Neural progenitor cell (in vitro differentiated cells): ENCODE measurements around the gene BLCAP. TPM values are rescaled to one million over a fixed set of nuclear protein-coding genes. Genes with fewer than 3 reads are reported as not detected.

Experiments used
- DNase-seq: peaks from one replicate; pipeline ENCODE4 v3.0.0-alpha.2; 2016; ENCODE audit warnings: low spot score
- H2AFZ ChIP-seq: fragments of 200-600 bp; sonication (generic); replicated peaks from 2 replicates; pipeline ENCODE4 v1.6.1; 2016; ENCODE audit warnings: antibody characterized with exemption
- H3F3A ChIP-seq: fragments of 200-600 bp; sonication (generic); 2 replicates; pipeline ENCODE4 v1.6.1; 2016; ENCODE audit warnings: antibody characterized with exemption, low read depth
- H3K27ac ChIP-seq: fragments of 200-600 bp; sonication (generic); 2 replicates; pipeline ENCODE4 v1.5.1; 2016; ENCODE audit warnings: mild to moderate bottlenecking
- H3K27me3 ChIP-seq: fragments of 200-600 bp; sonication (generic); 2 replicates; pipeline ENCODE4 v1.6.1; 2016; ENCODE audit warnings: mild to moderate bottlenecking, moderate library complexity
- H3K36me3 ChIP-seq: fragments of 200-600 bp; sonication (generic); 2 replicates; pipeline ENCODE4 v1.5.1; 2016
- H3K4me1 ChIP-seq: fragments of 200-600 bp; sonication (generic); 2 replicates; pipeline ENCODE4 v1.6.1; 2016; ENCODE audit warnings: mixed run types
- H3K4me2 ChIP-seq: fragments of 200-600 bp; sonication (generic); 2 replicates; pipeline ENCODE4 v1.6.1; 2016
- H3K4me3 ChIP-seq: fragments of 200-600 bp; sonication (generic); 2 replicates; pipeline ENCODE4 v1.5.1; 2016
- H3K79me2 ChIP-seq: fragments of 200-600 bp; sonication (generic); 2 replicates; pipeline ENCODE4 v1.6.1; 2016; ENCODE audit warnings: low read depth
- H3K9ac ChIP-seq: fragments of 200-600 bp; sonication (generic); 2 replicates; pipeline ENCODE4 v1.6.1; 2016
- H3K9me3 ChIP-seq: fragments of 200-600 bp; sonication (generic); 2 replicates; pipeline ENCODE4 v1.5.1; 2016; ENCODE audit warnings: low read depth
- H4K20me1 ChIP-seq: fragments of 200-600 bp; sonication (generic); 2 replicates; pipeline ENCODE4 v1.6.1; 2016; ENCODE audit warnings: low read depth
- H3K27ac Mint-ChIP-seq: 3 replicates; pipeline ENCODE4 v1.8.0; 2021; ENCODE audit warnings: mixed read lengths
- H3K27me3 Mint-ChIP-seq: 2 replicates; pipeline ENCODE4 v1.8.0; 2022; ENCODE audit warnings: low read depth, mild to moderate bottlenecking, inconsistent platforms, moderate library complexity, mixed read lengths; ENCODE audit not compliant: insufficient read depth
- H3K36me3 Mint-ChIP-seq: 3 replicates; pipeline ENCODE4 v1.8.0; 2021; ENCODE audit warnings: mixed read lengths
- H3K4me1 Mint-ChIP-seq: 3 replicates; pipeline ENCODE4 v1.8.0; 2021; ENCODE audit warnings: mixed read lengths
- H3K4me3 Mint-ChIP-seq: 3 replicates; pipeline ENCODE4 v1.8.0; 2021; ENCODE audit warnings: mild to moderate bottlenecking, moderate library complexity, mixed read lengths
- H3K9me3 Mint-ChIP-seq: 3 replicates; pipeline ENCODE4 v1.8.0; 2020; ENCODE audit warnings: mixed read lengths
- EZH2 ChIP-seq: fragments of 200-600 bp; sonication (generic); IDR thresholded peaks from 2 replicates; pipeline ENCODE4 v1.6.1; 2017; ENCODE audit warnings: antibody characterized with exemption, mild to moderate bottlenecking, moderate library complexity
- EZH2phosphoT487 ChIP-seq: fragments of 200-600 bp; sonication (generic); IDR thresholded peaks from 2 replicates; pipeline ENCODE4 v1.6.1; 2017; ENCODE audit warnings: antibody characterized with exemption
- total RNA-seq: library from RNA; depleted of rRNA; stranded (reverse); fragments of >200 nt; gene quantifications from 2 replicates; pipeline ENCODE4 v1.2.3, GENCODE V29; 2015; ENCODE audit warnings: low replicate concordance
- TF ChIP-seq, protein P1 (sequence below): fragments of 200-600 bp; sonication (generic); IDR thresholded peaks from 2 replicates; pipeline ENCODE4 v1.5.1; 2017; ENCODE audit warnings: antibody characterized with exemption, mild to moderate bottlenecking

Gene BLCAP
- total RNA-seq, 1 donor from 2014 or later = 46.4 TPM

DNA sequence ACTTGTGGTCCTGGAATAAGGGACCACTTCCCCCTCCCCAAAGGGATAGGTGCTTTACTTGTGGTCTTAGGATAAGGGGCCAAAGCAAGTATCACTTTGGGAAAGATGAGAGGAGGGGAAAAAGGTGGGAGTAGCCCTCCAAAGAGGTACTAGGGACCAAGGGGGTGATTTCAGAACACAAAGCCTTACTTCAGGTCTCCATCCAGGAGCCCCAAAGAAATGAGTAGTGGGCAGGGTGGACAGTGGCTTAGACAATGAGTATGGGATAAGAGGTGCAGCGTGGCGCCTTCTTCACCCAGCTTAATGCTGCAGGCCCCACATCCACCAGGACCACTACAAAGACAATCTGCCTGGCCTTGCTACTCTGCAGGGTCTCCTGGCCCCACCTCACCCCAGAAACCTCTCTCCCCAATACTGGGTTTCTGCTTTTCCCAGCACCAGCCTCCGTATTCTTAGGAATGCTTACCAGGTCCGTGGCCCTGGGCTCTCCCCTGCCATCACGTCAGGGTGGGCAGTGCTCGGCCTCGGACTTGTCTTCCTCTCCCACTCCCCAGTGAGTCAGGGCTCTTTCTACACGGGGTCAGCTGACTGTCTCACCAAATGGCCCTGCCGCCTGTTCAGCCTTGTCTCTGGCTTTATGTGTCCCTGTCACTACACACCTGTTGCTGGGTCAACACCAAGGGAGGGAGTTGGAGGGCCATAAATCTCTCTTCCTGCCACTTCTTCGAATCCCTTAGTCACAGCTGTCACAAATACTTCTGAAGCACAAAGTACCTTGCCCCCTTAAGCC lies 3.6 kb downstream of the BLCAP start:
- H3K27ac ChIP-seq = no peak overlapping the region
- TF ChIP-seq, protein P1, sequence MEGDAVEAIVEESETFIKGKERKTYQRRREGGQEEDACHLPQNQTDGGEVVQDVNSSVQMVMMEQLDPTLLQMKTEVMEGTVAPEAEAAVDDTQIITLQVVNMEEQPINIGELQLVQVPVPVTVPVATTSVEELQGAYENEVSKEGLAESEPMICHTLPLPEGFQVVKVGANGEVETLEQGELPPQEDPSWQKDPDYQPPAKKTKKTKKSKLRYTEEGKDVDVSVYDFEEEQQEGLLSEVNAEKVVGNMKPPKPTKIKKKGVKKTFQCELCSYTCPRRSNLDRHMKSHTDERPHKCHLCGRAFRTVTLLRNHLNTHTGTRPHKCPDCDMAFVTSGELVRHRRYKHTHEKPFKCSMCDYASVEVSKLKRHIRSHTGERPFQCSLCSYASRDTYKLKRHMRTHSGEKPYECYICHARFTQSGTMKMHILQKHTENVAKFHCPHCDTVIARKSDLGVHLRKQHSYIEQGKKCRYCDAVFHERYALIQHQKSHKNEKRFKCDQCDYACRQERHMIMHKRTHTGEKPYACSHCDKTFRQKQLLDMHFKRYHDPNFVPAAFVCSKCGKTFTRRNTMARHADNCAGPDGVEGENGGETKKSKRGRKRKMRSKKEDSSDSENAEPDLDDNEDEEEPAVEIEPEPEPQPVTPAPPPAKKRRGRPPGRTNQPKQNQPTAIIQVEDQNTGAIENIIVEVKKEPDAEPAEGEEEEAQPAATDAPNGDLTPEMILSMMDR = no peak
- no peak for TF ChIP-seq EZH2phosphoT487
- no peaks in the 10 kb centered on the region for H3K27me3 ChIP-seq
- H3K9ac ChIP-seq = no peak overlapping the region
- peaks cover 56% of the 10 kb centered on the region for H3K4me1 Mint-ChIP-seq
- H4K20me1 ChIP-seq = peaks cover 46% of the 10 kb centered on the region
- H3K4me3 Mint-ChIP-seq = peak overlapping the region; percentile 23
- no peak for DNase-seq
- H3K9me3 Mint-ChIP-seq = peaks cover 15% of the 10 kb centered on the region
- H3K4me2 ChIP-seq = no peak overlapping the region
- no peak overlapping the region for H3K27ac Mint-ChIP-seq
- no peaks in the 10 kb centered on the region for H3K36me3 ChIP-seq
- H2AFZ ChIP-seq = no peak overlapping the region
- peaks cover 88% of the 10 kb centered on the region for H3K79me2 ChIP-seq
- peaks cover 9% of the 10 kb centered on the region for H3K27me3 Mint-ChIP-seq
- H3F3A ChIP-seq = peaks cover 27% of the 10 kb centered on the region
- H3K4me3 ChIP-seq = no peak overlapping the region
- peaks cover 5% of the 10 kb centered on the region for H3K9me3 ChIP-seq
- H3K36me3 Mint-ChIP-seq = peaks cover 26% of the 10 kb centered on the region
- H3K4me1 ChIP-seq = peaks cover 27% of the 10 kb centered on the region

DNA sequence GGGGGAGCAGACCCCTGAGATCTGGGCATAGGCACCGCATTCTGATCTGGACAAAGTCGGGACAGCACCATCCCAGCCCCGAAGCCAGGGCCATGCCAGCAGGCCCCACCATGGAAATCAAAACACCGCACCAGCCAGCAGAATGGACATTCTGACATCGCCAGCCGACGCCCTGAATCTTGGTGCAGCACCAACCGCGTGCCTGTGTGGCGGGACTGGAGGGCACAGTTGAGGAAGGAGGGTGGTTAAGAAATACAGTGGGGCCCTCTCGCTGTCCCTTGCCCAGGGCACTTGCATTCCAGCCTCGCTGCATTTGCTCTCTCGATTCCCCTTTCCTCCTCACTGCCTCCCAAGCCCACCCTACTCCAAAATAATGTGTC lies 4.7 kb downstream of the BLCAP start:
- Mint-ChIP-seq H3K4me1 (peaks cover 60% of the 10 kb centered on the region), H3K4me3 (peak overlapping the region; percentile 46), H3K36me3 (peaks cover 34% of the 10 kb centered on the region), H3K27me3 (peaks cover 9% of the 10 kb centered on the region), H3K27ac (no peak overlapping the region), H3K9me3 (peaks cover 15% of the 10 kb centered on the region)
- H3K4me3 ChIP-seq = no peak overlapping the region
- H3K4me2 ChIP-seq = no peak overlapping the region
- H4K20me1 ChIP-seq = peaks cover 57% of the 10 kb centered on the region
- peaks cover 5% of the 10 kb centered on the region for H3K9me3 ChIP-seq
- TF ChIP-seq, protein P1 = no peak
- TF ChIP-seq EZH2phosphoT487 = no peak
- no peak for TF ChIP-seq EZH2
- no peaks in the 10 kb centered on the region for H3K36me3 ChIP-seq
- no peak for DNase-seq
- H3K79me2 ChIP-seq = peaks cover 94% of the 10 kb centered on the region
- no peaks in the 10 kb centered on the region for H3K27me3 ChIP-seq
- H3K27ac ChIP-seq = no peak overlapping the region
- H3K9ac ChIP-seq = no peak overlapping the region
- H3F3A ChIP-seq = peaks cover 26% of the 10 kb centered on the region
- H3K4me1 ChIP-seq = peaks cover 30% of the 10 kb centered on the region
- H2AFZ ChIP-seq = no peak overlapping the region

DNA sequence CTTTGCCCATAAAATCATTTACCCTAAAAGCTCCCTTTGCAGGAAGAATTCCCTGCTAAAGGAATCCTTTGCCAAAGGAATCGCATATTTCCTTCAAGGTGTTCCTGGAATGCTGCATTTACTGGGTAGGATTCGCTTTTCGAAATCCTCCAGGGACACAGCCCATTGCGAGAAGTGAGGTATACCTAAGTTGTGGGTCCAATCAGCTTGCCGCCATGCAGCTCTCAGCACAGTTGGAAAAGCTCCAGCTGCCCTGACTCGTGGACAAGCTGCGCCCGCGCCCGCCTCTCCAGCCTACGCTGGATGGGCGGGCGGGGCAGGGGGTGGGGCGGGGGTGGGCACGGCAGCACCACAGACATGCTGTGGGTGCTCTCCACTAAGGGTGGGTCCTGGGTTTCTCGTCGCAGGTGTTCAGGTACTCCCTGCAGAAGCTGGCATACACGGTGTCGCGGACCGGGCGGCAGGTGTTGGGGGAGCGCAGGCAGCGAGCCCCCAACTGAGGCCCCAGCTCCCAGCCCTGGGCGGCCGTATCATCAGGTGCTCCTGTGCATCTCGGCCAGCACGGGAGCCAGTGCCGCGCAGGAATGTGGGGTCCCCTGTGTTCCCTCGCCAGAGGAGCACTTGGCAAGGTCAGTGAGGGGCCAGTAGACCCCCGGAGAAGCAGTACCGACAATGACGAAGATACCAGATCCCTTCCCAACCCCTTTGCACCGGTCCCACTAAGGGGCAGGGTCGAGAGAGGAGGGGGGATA lies 5.2 kb downstream of the BLCAP start:
- Histone ChIP-seq H2AFZ (no peak overlapping the region), H3K79me2 (peaks cover 98% of the 10 kb centered on the region), H3K4me2 (no peak overlapping the region), H3K27me3 (no peaks in the 10 kb centered on the region), H3K4me3 (no peak overlapping the region), H3F3A (peaks cover 26% of the 10 kb centered on the region), H3K36me3 (no peaks in the 10 kb centered on the region), H4K20me1 (peaks cover 62% of the 10 kb centered on the region), H3K27ac (no peak overlapping the region), H3K4me1 (peaks cover 36% of the 10 kb centered on the region), H3K9me3 (peaks cover 5% of the 10 kb centered on the region), H3K9ac (no peak overlapping the region)
- Mint-ChIP-seq H3K9me3 (peaks cover 15% of the 10 kb centered on the region), H3K27ac (no peak overlapping the region), H3K36me3 (peaks cover 38% of the 10 kb centered on the region), H3K27me3 (peaks cover 5% of the 10 kb centered on the region), H3K4me3 (peak overlapping the region; percentile 75), H3K4me1 (peaks cover 66% of the 10 kb centered on the region)
- no peak for DNase-seq
- no peak for TF ChIP-seq EZH2
- TF ChIP-seq, protein P1 = no peak
- TF ChIP-seq EZH2phosphoT487 = no peak
